GM19324 (cell line): ENCODE results near the gene CARMIL3.

Experiments used
- ATAC-seq: cut with Tn5 transposase; IDR thresholded peaks from one replicate; pipeline ENCODE4 v1.9.1; 2021; ENCODE audit warnings: mild to moderate bottlenecking, moderate library complexity; ENCODE audit not compliant: unreplicated experiment, low FRiP score

Gene CARMIL3

GRCh38 chr14:24060984-24061913 is 9.4 kb downstream of the CARMIL3 start:
- no peak for ATAC-seq

GRCh38 chr14:24062216-24062980 is 10.6 kb downstream of the CARMIL3 start:
- no peak for ATAC-seq

GRCh38 chr14:24063263-24063836 is 11.5 kb downstream of the CARMIL3 start:
- no peak for ATAC-seq

- ATAC-seq, result no peak
Measured at GRCh38 chr14:24064091-24064795, 12.4 kb downstream of the CARMIL3 start.

- ATAC-seq, result no peak
Measured at GRCh38 chr14:24064856-24065255, 13.0 kb downstream of the CARMIL3 start.

- ATAC-seq, result no peak
Measured at GRCh38 chr14:24065408-24065807, 13.6 kb downstream of the CARMIL3 start.

- no peak for ATAC-seq
Measured at GRCh38 chr14:24066496-24067132, 14.8 kb downstream of the CARMIL3 start.

- no peak for ATAC-seq
Measured at GRCh38 chr14:24067133-24068082, 15.6 kb downstream of the CARMIL3 start.

GRCh38 chr14:24068711-24069410 is 17.1 kb downstream of the CARMIL3 start:
- ATAC-seq, result no peak

GRCh38 chr14:24069411-24069735 is 17.6 kb downstream of the CARMIL3 start:
- no peak for ATAC-seq

GRCh38 chr14:24070285-24071143 is 18.7 kb downstream of the CARMIL3 start:
- ATAC-seq, result no peak

- ATAC-seq, result no peak
Measured at GRCh38 chr14:24071144-24071697, 19.4 kb downstream of the CARMIL3 start, which contains the start of gene CPNE6. Gene CPNE6, plus strand, starts transcription at chr14:24071562. Its CDS starts 1,375 bp downstream, at chr14:24072937.

GRCh38 chr14:24071836-24072430 is 20.1 kb downstream of the CARMIL3 start:
- ATAC-seq, result no peak

GRCh38 chr14:24072436-24072835 is 20.6 kb downstream of the CARMIL3 start:
- ATAC-seq, result no peak

GRCh38 chr14:24072881-24073877 is 21.4 kb downstream of the CARMIL3 start:
- no peak for ATAC-seq
